Naive B cell (primary cell): ENCODE data around the gene ATXN10. TPM values are rescaled to one million over a fixed set of nuclear protein-coding genes. Genes with fewer than 3 reads are reported as not detected.

ENCODE experiments used
- ATAC-seq, 2 donors: fragments of 150-1000 bp; cut with Tn5 transposase; 2 replicates each; pipeline ENCODE4 v1.10.0; 2021; ENCODE audit warnings: low read depth in 2 of 2, mild to moderate bottlenecking in 2 of 2, moderate library complexity in 2 of 2
- DNase-seq: peaks from one replicate; pipeline ENCODE4 v3.0.0; 2022
- H3K27ac Mint-ChIP-seq, 6 donors: one replicate each; pipeline ENCODE4 v1.8.0; 2020 to 2022; ENCODE audit warnings: mild to moderate bottlenecking in 6 of 6, mixed read lengths in 6 of 6, moderate library complexity in 5 of 6, inconsistent platforms in 2 of 6
- H3K27me3 Mint-ChIP-seq, 3 donors: one replicate each; pipeline ENCODE4 v1.8.0; 2021 to 2022; ENCODE audit warnings: mixed read lengths in 3 of 3, mild to moderate bottlenecking in 1 of 3
- H3K36me3 Mint-ChIP-seq, 2 donors: one replicate each; pipeline ENCODE4 v1.8.0; 2020 to 2022; ENCODE audit warnings: mixed read lengths in 2 of 2, inconsistent platforms in 1 of 2, mild to moderate bottlenecking in 1 of 2
- H3K4me1 Mint-ChIP-seq, 3 donors: one replicate each; pipeline ENCODE4 v1.8.0; 2020 to 2022; ENCODE audit warnings: mixed read lengths in 3 of 3, inconsistent platforms in 1 of 3, mild to moderate bottlenecking in 1 of 3, moderate library complexity in 1 of 3
- H3K4me3 Mint-ChIP-seq, 8 donors: one replicate each; pipeline ENCODE4 v1.8.0; 2020 to 2022; ENCODE audit warnings: mild to moderate bottlenecking in 8 of 8, mixed read lengths in 8 of 8, moderate library complexity in 8 of 8, inconsistent platforms in 2 of 8
- H3K9me3 Mint-ChIP-seq, 7 donors: one replicate each; pipeline ENCODE4 v1.8.0; 2020 to 2022; ENCODE audit warnings: mixed read lengths in 7 of 7, mild to moderate bottlenecking in 5 of 7, inconsistent platforms in 2 of 7, moderate library complexity in 1 of 7
- polyA plus RNA-seq, 6 donors: library from polyadenylated mRNA; unstranded; fragments of 300-500 nt; fragmentation: Illumina TruSeq; gene quantifications; one replicate each; pipeline ENCODE4 v1.2.3, GENCODE V29; 2021; ENCODE audit warnings: low read depth in 6 of 6

Gene ATXN10
- polyA plus RNA-seq, 6 donors from 2014 or later: 103 to 162 (median 125) TPM

GRCh38 chr22:45845076-45845487, 173.4 kb downstream of the ATXN10 start:
- peak overlapping the region in 1 of 6 donors; percentile 41 for H3K27ac Mint-ChIP-seq
- no peak for ATAC-seq
- H3K9me3 Mint-ChIP-seq: peaks cover 0 to 5% (median 2%) of the 10 kb centered on the region in 7 donors
- H3K4me3 Mint-ChIP-seq: no peak overlapping the region
- DNase-seq: no peak
- H3K36me3 Mint-ChIP-seq: peaks cover 59 to 60% of the 10 kb centered on the region in 2 donors
- H3K27me3 Mint-ChIP-seq: no peaks in the 10 kb centered on the region
- H3K4me1 Mint-ChIP-seq: peaks cover 0 to 13% (median 1%) of the 10 kb centered on the region in 3 donors

GRCh38 chr22:45846952-45847351, 175.3 kb downstream of the ATXN10 start:
- peaks cover 74 to 75% of the 10 kb centered on the region in 2 donors for H3K36me3 Mint-ChIP-seq

GRCh38 chr22:45848904-45849303, 177.3 kb downstream of the ATXN10 start:
- ATAC-seq (no peak), DNase-seq (no peak)
- Mint-ChIP-seq H3K27me3 (no peaks in the 10 kb centered on the region), H3K9me3 (peaks cover 15 to 30% (median 23%) of the 10 kb centered on the region in 7 donors), H3K4me1 (peaks cover 0 to 8% (median 0%) of the 10 kb centered on the region in 3 donors), H3K4me3 (no peak overlapping the region), H3K36me3 (peaks cover 72 to 74% of the 10 kb centered on the region in 2 donors), H3K27ac (peak overlapping the region in 1 of 6 donors; percentile 55)

More at GRCh38 chr22:45846952-45847351, 175.3 kb downstream of the ATXN10 start:
- no peak overlapping the region for H3K27ac Mint-ChIP-seq
- no peak for ATAC-seq
- DNase-seq: no peak
- peaks cover 10 to 19% (median 15%) of the 10 kb centered on the region in 7 donors for H3K9me3 Mint-ChIP-seq
- no peaks in the 10 kb centered on the region for H3K27me3 Mint-ChIP-seq
- peaks cover 0 to 13% (median 1%) of the 10 kb centered on the region in 3 donors for H3K4me1 Mint-ChIP-seq
- no peak overlapping the region for H3K4me3 Mint-ChIP-seq

- H3K36me3 Mint-ChIP-seq: peaks cover 52 to 53% of the 10 kb centered on the region in 2 donors
- H3K9me3 Mint-ChIP-seq: peaks cover 15 to 30% (median 23%) of the 10 kb centered on the region in 7 donors
- no peak overlapping the region for H3K27ac Mint-ChIP-seq
- DNase-seq: no peak
- H3K4me1 Mint-ChIP-seq: peaks cover 0 to 6% (median 0%) of the 10 kb centered on the region in 3 donors
- H3K27me3 Mint-ChIP-seq: no peaks in the 10 kb centered on the region
- no peak overlapping the region for H3K4me3 Mint-ChIP-seq
- no peak for ATAC-seq
Measured at GRCh38 chr22:45852826-45853225, 181.2 kb downstream of the ATXN10 start.

GRCh38 chr22:45855961-45856360, 184.3 kb downstream of the ATXN10 start:
- ATAC-seq: no peak
- Mint-ChIP-seq H3K27me3 (no peaks in the 10 kb centered on the region), H3K4me1 (no peaks in the 10 kb centered on the region), H3K9me3 (peaks cover 8 to 22% (median 18%) of the 10 kb centered on the region in 7 donors), H3K4me3 (no peak overlapping the region), H3K27ac (no peak overlapping the region), H3K36me3 (peaks cover 22 to 35% of the 10 kb centered on the region in 2 donors)
- DNase-seq: no peak

- Mint-ChIP-seq H3K27ac (no peak overlapping the region), H3K4me3 (no peak overlapping the region), H3K27me3 (peaks cover 0 to 6% (median 0%) of the 10 kb centered on the region in 3 donors), H3K4me1 (no peaks in the 10 kb centered on the region), H3K36me3 (peaks cover 16 to 30% of the 10 kb centered on the region in 2 donors), H3K9me3 (peaks cover under 1 to 20% (median 5%) of the 10 kb centered on the region in 7 donors)
- no peak for DNase-seq
- ATAC-seq: no peak
Measured at GRCh38 chr22:45857519-45857918, 185.9 kb downstream of the ATXN10 start.

GRCh38 chr22:45859231-45860161, 187.9 kb downstream of the ATXN10 start:
- no peak overlapping the region for H3K4me3 Mint-ChIP-seq
- no peak overlapping the region for H3K27ac Mint-ChIP-seq
- H3K4me1 Mint-ChIP-seq: peaks cover 0 to 2% (median 0%) of the 10 kb centered on the region in 3 donors
- H3K36me3 Mint-ChIP-seq: peaks cover 9 to 22% of the 10 kb centered on the region in 2 donors
- ATAC-seq: no peak
- H3K27me3 Mint-ChIP-seq: peaks cover 9 to 17% (median 10%) of the 10 kb centered on the region in 3 donors
- H3K9me3 Mint-ChIP-seq: peaks cover 0 to 19% (median 2%) of the 10 kb centered on the region in 7 donors
- DNase-seq: no peak

GRCh38 chr22:45860201-45860600, 188.6 kb downstream of the ATXN10 start:
- Mint-ChIP-seq H3K4me1 (peaks cover 0 to 7% (median 0%) of the 10 kb centered on the region in 3 donors), H3K27ac (peak overlapping the region in 1 of 6 donors; percentile 32), H3K9me3 (peaks cover 0 to 19% (median 2%) of the 10 kb centered on the region in 7 donors), H3K36me3 (peaks cover 9 to 22% of the 10 kb centered on the region in 2 donors), H3K4me3 (no peak overlapping the region), H3K27me3 (peaks cover 14 to 24% (median 18%) of the 10 kb centered on the region in 3 donors)
- DNase-seq: no peak
- no peak for ATAC-seq

- Mint-ChIP-seq H3K27ac (no peak overlapping the region), H3K9me3 (peaks cover 0 to 19% (median 2%) of the 10 kb centered on the region in 7 donors), H3K36me3 (peaks cover 9 to 22% of the 10 kb centered on the region in 2 donors), H3K27me3 (peaks cover 16 to 35% (median 20%) of the 10 kb centered on the region in 3 donors), H3K4me3 (no peak overlapping the region), H3K4me1 (peaks cover 0 to 9% (median 0%) of the 10 kb centered on the region in 3 donors)
- DNase-seq (no peak), ATAC-seq (no peak)
Measured at GRCh38 chr22:45861259-45861658, 189.6 kb downstream of the ATXN10 start.

GRCh38 chr22:45863981-45864751, 192.5 kb downstream of the ATXN10 start:
- Mint-ChIP-seq H3K27me3 (peaks cover 27 to 53% (median 36%) of the 10 kb centered on the region in 3 donors), H3K4me1 (peaks cover 9 to 12% (median 9%) of the 10 kb centered on the region in 3 donors), H3K36me3 (peaks cover 14 to 21% of the 10 kb centered on the region in 2 donors), H3K9me3 (peaks cover 0 to 19% (median 2%) of the 10 kb centered on the region in 7 donors), H3K4me3 (no peak overlapping the region), H3K27ac (peak overlapping the region in 2 of 6 donors; percentile 15 to 28)
- ATAC-seq (peak; percentile 71 to 73), DNase-seq (peak; percentile 68)

GRCh38 chr22:45864959-45865476, 193.4 kb downstream of the ATXN10 start:
- DNase-seq (no peak), ATAC-seq (no peak)
- Mint-ChIP-seq H3K4me3 (no peak overlapping the region), H3K36me3 (peaks cover 10 to 21% of the 10 kb centered on the region in 2 donors), H3K27me3 (peaks cover 27 to 59% (median 37%) of the 10 kb centered on the region in 3 donors), H3K4me1 (peaks cover 9 to 12% (median 9%) of the 10 kb centered on the region in 3 donors), H3K27ac (peak overlapping the region in 1 of 6 donors; percentile 28), H3K9me3 (peaks cover 0 to 19% (median 2%) of the 10 kb centered on the region in 7 donors)

- no peak overlapping the region for H3K4me3 Mint-ChIP-seq
- H3K27me3 Mint-ChIP-seq: peaks cover 27 to 65% (median 44%) of the 10 kb centered on the region in 3 donors
- no peak for DNase-seq
- peaks cover 0 to 23% (median 3%) of the 10 kb centered on the region in 7 donors for H3K9me3 Mint-ChIP-seq
- H3K4me1 Mint-ChIP-seq: peaks cover 9 to 12% (median 9%) of the 10 kb centered on the region in 3 donors
- H3K27ac Mint-ChIP-seq: no peak overlapping the region
- peaks cover 10 to 26% of the 10 kb centered on the region in 2 donors for H3K36me3 Mint-ChIP-seq
- ATAC-seq: no peak
Measured at GRCh38 chr22:45865561-45866125, 194.0 kb downstream of the ATXN10 start.
